Naive thymus-derived CD4-positive, alpha-beta T cell (primary cell): ENCODE results near the gene BCL2L1. TPM values are rescaled to one million over a fixed set of nuclear protein-coding genes. Genes with fewer than 3 reads are reported as not detected.

Source experiments
- ATAC-seq: fragments of 150-1000 bp; cut with Tn5 transposase; 2 replicates; pipeline ENCODE4 v1.10.0; 2021; ENCODE audit warnings: mild to moderate bottlenecking, moderate library complexity
- CTCF ChIA-PET: fragments of 350-600 bp; sonication (Branson Sonifier 250); formaldehyde crosslinking; loops from one replicate; lab custom pipeline; 2021; ENCODE audit warnings: antibody characterized with exemption; lab: Charles Lee
- POLR2A ChIA-PET: fragments of 350-600 bp; sonication (Branson Sonifier 250); formaldehyde crosslinking; loops from one replicate; lab custom pipeline; 2021; ENCODE audit warnings: antibody characterized with exemption, inconsistent platforms; lab: Charles Lee
- DNase-seq, 9 donors: peaks; one replicate each; pipeline versions ENCODE4 v3.0.0 to v3.0.0-alpha.2; 2020 to 2022; ENCODE audit warnings: mixed read lengths in 1 of 9
- H3K27ac ChIP-seq: one replicate; pipeline ENCODE4 v1.7.0; 2013; ENCODE audit warnings: mild to moderate bottlenecking, low read depth, low read length, moderate library complexity
- H3K27me3 ChIP-seq, 2 donors: one replicate each; pipeline ENCODE4 v1.7.0; 2013; ENCODE audit warnings: low read length in 2 of 2, mild to moderate bottlenecking in 2 of 2, moderate library complexity in 2 of 2; ENCODE audit not compliant: control insufficient read depth in 2 of 2, insufficient read depth in 2 of 2
- H3K36me3 ChIP-seq, 3 experiments: 1 replicate in 2 of 3; 2 replicates in 1 of 3; pipeline ENCODE4 v1.7.0; 2013; ENCODE audit warnings: low read length in 3 of 3, mild to moderate bottlenecking in 3 of 3, moderate library complexity in 1 of 3; ENCODE audit not compliant: insufficient read depth in 3 of 3, control insufficient read depth in 2 of 3
- H3K4me1 ChIP-seq, 2 donors: one replicate each; pipeline ENCODE4 v1.7.0; 2013; ENCODE audit warnings: low read length in 2 of 2, mild to moderate bottlenecking in 2 of 2, moderate library complexity in 1 of 2; ENCODE audit not compliant: control insufficient read depth in 2 of 2, insufficient read depth in 2 of 2
- H3K4me3 ChIP-seq: 2 replicates; pipeline ENCODE4 v1.7.0; 2013; ENCODE audit warnings: mild to moderate bottlenecking, low read length
- H3K9me3 ChIP-seq, 3 experiments: 1 replicate in 2 of 3; 2 replicates in 1 of 3; pipeline ENCODE4 v1.7.0; 2013; ENCODE audit warnings: low read length in 3 of 3; ENCODE audit not compliant: control insufficient read depth in 2 of 3
- H3K27ac Mint-ChIP-seq, 9 donors: one replicate each; pipeline ENCODE4 v1.8.0; 2020 to 2022; ENCODE audit warnings: mixed read lengths in 9 of 9, mild to moderate bottlenecking in 8 of 9, moderate library complexity in 5 of 9, inconsistent platforms in 2 of 9
- H3K27me3 Mint-ChIP-seq, 5 donors: one replicate each; pipeline ENCODE4 v1.8.0; 2021 to 2022; ENCODE audit warnings: mixed read lengths in 5 of 5, mild to moderate bottlenecking in 1 of 5
- H3K36me3 Mint-ChIP-seq, 5 donors: one replicate each; pipeline ENCODE4 v1.8.0; 2020 to 2022; ENCODE audit warnings: mixed read lengths in 5 of 5, mild to moderate bottlenecking in 3 of 5, inconsistent platforms in 1 of 5
- H3K4me1 Mint-ChIP-seq, 7 donors: one replicate each; pipeline ENCODE4 v1.8.0; 2020 to 2022; ENCODE audit warnings: mixed read lengths in 7 of 7, mild to moderate bottlenecking in 3 of 7, inconsistent platforms in 1 of 7
- H3K4me3 Mint-ChIP-seq, 10 donors: one replicate each; pipeline ENCODE4 v1.8.0; 2020 to 2022; ENCODE audit warnings: mild to moderate bottlenecking in 10 of 10, mixed read lengths in 10 of 10, moderate library complexity in 6 of 10, inconsistent platforms in 2 of 10
- H3K9me3 Mint-ChIP-seq, 11 donors: one replicate each; pipeline ENCODE4 v1.8.0; 2020 to 2022; ENCODE audit warnings: mixed read lengths in 11 of 11, mild to moderate bottlenecking in 4 of 11, inconsistent platforms in 1 of 11, moderate library complexity in 1 of 11
- intact Hi-C, 2 donors: fragments of 100-400 bp; cut with micrococcal nuclease; formaldehyde crosslinking; loops; one replicate each; pipeline ENCODE4 v1.15.1; 2023
- polyA plus RNA-seq, 2 donors: library from polyadenylated mRNA; unstranded; fragments of 300-500 nt; fragmentation: Illumina TruSeq; gene quantifications; one replicate each; pipeline ENCODE4 v1.2.3, GENCODE V29; 2021
- total RNA-seq, 6 experiments: library from RNA in 5 of 6; stranded (reverse) in 5 of 6; gene quantifications; 1 replicate in 5 of 6; 2 replicates in 1 of 6; pipeline ENCODE4 v1.2.3 and lab custom pipeline; 2021 to 2026

BCL2L1 gene
- total and polyA plus RNA-seq, 7 experiments from 2014 or later = 11.5 to 111 (median 15.6) TPM

GRCh38 chr20:31682927-31683326, 39.7 kb downstream of the BCL2L1 start:
- Histone ChIP-seq H3K4me1 (peaks cover 40 to 52% of the 10 kb centered on the region in 2 donors), H3K36me3 (peaks cover 0 to 24% (median 0%) of the 10 kb centered on the region in 3 experiments)

DNA sequence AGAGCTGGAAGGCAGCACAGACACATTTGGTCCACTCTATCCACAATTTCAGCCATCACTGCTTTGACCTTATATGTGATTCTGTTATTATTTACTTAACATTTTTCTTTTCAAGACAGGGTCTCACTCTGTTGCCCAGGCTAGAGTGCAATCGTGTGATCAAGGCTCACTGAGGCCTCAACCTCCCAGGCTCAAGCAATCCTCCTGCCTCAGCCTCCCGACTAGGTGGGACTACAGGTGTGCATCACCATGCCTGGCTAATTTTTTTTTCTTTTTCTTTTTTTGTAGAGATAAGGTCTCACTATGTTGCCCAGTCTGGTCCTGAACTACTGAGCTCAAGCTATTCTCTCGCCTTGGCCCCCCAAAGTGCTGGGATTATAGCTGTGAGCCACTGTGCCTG, 40.3 kb downstream of the BCL2L1 start:
- Mint-ChIP-seq H3K4me3 (no peak overlapping the region), H3K36me3 (peaks cover 15 to 57% (median 31%) of the 10 kb centered on the region in 5 donors), H3K4me1 (peaks cover 70 to 96% (median 90%) of the 10 kb centered on the region in 7 donors), H3K9me3 (peaks cover 0 to 2% (median 0%) of the 10 kb centered on the region in 11 donors), H3K27me3 (no peaks in the 10 kb centered on the region), H3K27ac (peak overlapping the region in 6 of 9 donors; percentile 10 to 77 (median 54))
- CTCF ChIA-PET = no interaction called here
- POLR2A ChIA-PET = no interaction called here
- no peak overlapping the region for H3K27ac ChIP-seq
- DNase-seq = no peak
- intact Hi-C loops = no loop called here
- no peaks in the 10 kb centered on the region for H3K27me3 ChIP-seq
- no peak overlapping the region for H3K4me3 ChIP-seq
- H3K36me3 ChIP-seq = peaks cover 0 to 24% (median 0%) of the 10 kb centered on the region in 3 experiments
- no peaks in the 10 kb centered on the region for H3K9me3 ChIP-seq
- no peak for ATAC-seq
- H3K4me1 ChIP-seq = peaks cover 46 to 57% of the 10 kb centered on the region in 2 donors

More at GRCh38 chr20:31682927-31683326, 39.7 kb downstream of the BCL2L1 start:
- Mint-ChIP-seq H3K27me3 (no peaks in the 10 kb centered on the region), H3K4me3 (peak overlapping the region in 2 of 10 donors; percentile 3 to 8), H3K4me1 (peaks cover 65 to 94% (median 84%) of the 10 kb centered on the region in 7 donors), H3K36me3 (peaks cover 15 to 56% (median 34%) of the 10 kb centered on the region in 5 donors), H3K9me3 (peaks cover 0 to 2% (median 0%) of the 10 kb centered on the region in 11 donors), H3K27ac (peak overlapping the region; percentile 10 to 79 (median 69))
- DNase-seq = no peak
- no peaks in the 10 kb centered on the region for H3K27me3 ChIP-seq
- POLR2A ChIA-PET = no interaction called here
- no peak for ATAC-seq
- H3K4me3 ChIP-seq = no peak overlapping the region
- no peak overlapping the region for H3K27ac ChIP-seq
- CTCF ChIA-PET = interaction anchor here (0.6 to 1.9 kb wide), 2 partner anchors 41 to 49 kb away, joined by 3 to 4 read pairs; no protein-coding TSS in a partner anchor
- no peaks in the 10 kb centered on the region for H3K9me3 ChIP-seq
- intact Hi-C loops = no loop called here

GRCh38 chr20:31681769-31682168, 40.9 kb downstream of the BCL2L1 start:
- Mint-ChIP-seq H3K4me1 (peaks cover 67 to 96% (median 91%) of the 10 kb centered on the region in 7 donors), H3K9me3 (peaks cover 0 to 2% (median 0%) of the 10 kb centered on the region in 11 donors), H3K4me3 (peak overlapping the region in 1 of 10 donors; percentile 11), H3K27me3 (no peaks in the 10 kb centered on the region), H3K36me3 (peaks cover 15 to 55% (median 27%) of the 10 kb centered on the region in 5 donors), H3K27ac (peak overlapping the region in 7 of 9 donors; percentile 57 to 99 (median 79))
- intact Hi-C loops = no loop called here
- no peaks in the 10 kb centered on the region for H3K27me3 ChIP-seq
- ChIA-PET CTCF (no interaction called here), POLR2A (no interaction called here)
- DNase-seq = no peak
- no peak for ATAC-seq
- no peak overlapping the region for H3K4me3 ChIP-seq
- peaks cover 0 to 18% (median 0%) of the 10 kb centered on the region in 3 experiments for H3K36me3 ChIP-seq
- peaks cover 51 to 61% of the 10 kb centered on the region in 2 donors for H3K4me1 ChIP-seq
- H3K9me3 ChIP-seq = no peaks in the 10 kb centered on the region
- H3K27ac ChIP-seq = no peak overlapping the region

GRCh38 chr20:31681128-31681727, 41.4 kb downstream of the BCL2L1 start:
- H3K4me3 ChIP-seq = no peak overlapping the region
- no peak for ATAC-seq
- H3K27ac ChIP-seq = peak overlapping the region; percentile 38
- peaks cover 0 to 2% (median 0%) of the 10 kb centered on the region in 11 donors for H3K9me3 Mint-ChIP-seq
- intact Hi-C loops = no loop called here
- H3K4me3 Mint-ChIP-seq = peak overlapping the region in 3 of 10 donors; percentile 3 to 33 (median 30)
- H3K4me1 ChIP-seq = peaks cover 57 to 61% of the 10 kb centered on the region in 2 donors
- no peaks in the 10 kb centered on the region for H3K27me3 ChIP-seq
- no peaks in the 10 kb centered on the region for H3K27me3 Mint-ChIP-seq
- peak overlapping the region; percentile 66 to 99 (median 79) for H3K27ac Mint-ChIP-seq
- DNase-seq = no peak
- H3K36me3 Mint-ChIP-seq = peaks cover 15 to 55% (median 27%) of the 10 kb centered on the region in 5 donors
- peaks cover 68 to 96% (median 91%) of the 10 kb centered on the region in 7 donors for H3K4me1 Mint-ChIP-seq
- H3K36me3 ChIP-seq = peaks cover 0 to 18% (median 0%) of the 10 kb centered on the region in 3 experiments
- ChIA-PET CTCF (no interaction called here), POLR2A (no interaction called here)
- no peaks in the 10 kb centered on the region for H3K9me3 ChIP-seq

- Histone ChIP-seq H3K27ac (peak overlapping the region; percentile 38), H3K36me3 (peaks cover 0 to 18% (median 0%) of the 10 kb centered on the region in 3 experiments), H3K9me3 (no peaks in the 10 kb centered on the region), H3K4me3 (no peak overlapping the region), H3K4me1 (peaks cover 58 to 61% of the 10 kb centered on the region in 2 donors), H3K27me3 (no peaks in the 10 kb centered on the region)
- intact Hi-C loops = no loop called here
- H3K4me3 Mint-ChIP-seq = peak overlapping the region in 6 of 10 donors; percentile 3 to 45 (median 31)
- CTCF ChIA-PET = interaction anchor here (1.5 kb wide), 1 partner anchor 42 kb away, joined by 5 read pairs; the partner anchor contains the start of gene BCL2L1
- no peak for ATAC-seq
- POLR2A ChIA-PET = interaction anchor here (1.2 kb wide), 1 partner anchor 13 kb away, joined by 4 read pairs; no protein-coding TSS in a partner anchor
- H3K9me3 Mint-ChIP-seq = peaks cover 0 to 2% (median 0%) of the 10 kb centered on the region in 11 donors
- H3K4me1 Mint-ChIP-seq = peaks cover 73 to 96% (median 91%) of the 10 kb centered on the region in 7 donors
- H3K27me3 Mint-ChIP-seq = no peaks in the 10 kb centered on the region
- peaks cover 15 to 55% (median 27%) of the 10 kb centered on the region in 5 donors for H3K36me3 Mint-ChIP-seq
- no peak for DNase-seq
- H3K27ac Mint-ChIP-seq = peak overlapping the region; percentile 66 to 99 (median 73)
Measured at GRCh38 chr20:31680286-31681127, 42.2 kb downstream of the BCL2L1 start.
